NCI-H2081 (cell line): ENCODE data around the gene KLK14.
A peak's percentile ranks its signal among the peaks of the same experiment; 100 is the strongest.

Source experiments
- DNase-seq, 2 experiments: peaks; one replicate each; lab custom pipeline; 2025; lab: John Stamatoyannopoulos, UW

The KLK14 gene

GRCh38 chr19:51108066-51108804, 25.5 kb upstream of the KLK14 start, which contains the start of gene CTU1:
Gene CTU1, minus strand, starts transcription at chr19:51108409. Its CDS starts 3,840 bp downstream, at chr19:51104569.
- DNase-seq, result peak; percentile 96 to 99

- no peak for DNase-seq
Measured at GRCh38 chr19:51107406-51108065, 24.8 kb upstream of the KLK14 start.

- no peak for DNase-seq
Measured at GRCh38 chr19:51103926-51104341, 21.2 kb upstream of the KLK14 start.

- DNase-seq, result no peak
Measured at GRCh38 chr19:51102991-51103390, 20.3 kb upstream of the KLK14 start.

GRCh38 chr19:51101171-51101865, 18.6 kb upstream of the KLK14 start:
- DNase-seq, result no peak

- DNase-seq, result no peak
Measured at GRCh38 chr19:51100601-51101000, 17.9 kb upstream of the KLK14 start.

- no peak for DNase-seq
Measured at GRCh38 chr19:51099047-51099382, 16.3 kb upstream of the KLK14 start.

GRCh38 chr19:51098365-51099046, 15.8 kb upstream of the KLK14 start:
- no peak for DNase-seq

- no peak for DNase-seq
Measured at GRCh38 chr19:51097796-51098195, 15.1 kb upstream of the KLK14 start.

- DNase-seq, result peak; percentile 27
Measured at GRCh38 chr19:51097166-51097738, 14.6 kb upstream of the KLK14 start.

GRCh38 chr19:51096473-51097165, 13.9 kb upstream of the KLK14 start:
- DNase-seq, result no peak

- no peak for DNase-seq
Measured at GRCh38 chr19:51094696-51095279, 12.1 kb upstream of the KLK14 start.

GRCh38 chr19:51093510-51094345, 11.0 kb upstream of the KLK14 start:
- DNase-seq, result no peak

GRCh38 chr19:51093101-51093500, 10.4 kb upstream of the KLK14 start:
- no peak for DNase-seq

GRCh38 chr19:51091895-51092873, 9.5 kb upstream of the KLK14 start:
- DNase-seq, result no peak

GRCh38 chr19:51091126-51091525, 8.4 kb upstream of the KLK14 start:
- DNase-seq, result no peak

GRCh38 chr19:51090471-51090870, 7.8 kb upstream of the KLK14 start:
- no peak for DNase-seq

GRCh38 chr19:51089786-51090185, 7.1 kb upstream of the KLK14 start:
- no peak for DNase-seq
